ENCODE data around the gene TMEM218.

- TF ChIP-seq CTCF (conservative IDR thresholded peaks at IDR 0.05; ENCODE audit: low read length) (no peak), EZH2phosphoT487 (IDR thresholded peaks at IDR 0.05; ENCODE audit: borderline replicate concordance) (no peak)
These were observed at the start of gene TMEM218 for GRCh38 chr11:125111343-125112207.

Data from Loucy (cell line).